ENCODE results near the gene BNIP3.

BNIP3 gene

GRCh38 chr10:131933696-131934086, 48.0 kb downstream of the BNIP3 start:
- H3K4me3 ChIP-seq (ENCODE audit: low read depth, low read length): no peak overlapping the region
- in situ Hi-C loops (cut with HindIII; ENCODE audit: low sequenced_read_pairs): no loop called here
- DNase-seq (ENCODE audit: low read depth): no peak
- TF ChIP-seq CTCF (IDR thresholded peaks at IDR 0.05; ENCODE audit: low read depth, low read length, missing control alignments): no peak

GRCh38 chr10:131933016-131933695, 48.6 kb downstream of the BNIP3 start:
- no peak for DNase-seq (ENCODE audit: low read depth)
- no peak for TF ChIP-seq CTCF (IDR thresholded peaks at IDR 0.05; ENCODE audit: low read depth, low read length, missing control alignments)
- H3K4me3 ChIP-seq (ENCODE audit: low read depth, low read length): no peak overlapping the region
- in situ Hi-C loops (cut with HindIII; ENCODE audit: low sequenced_read_pairs): no loop called here

DNA sequence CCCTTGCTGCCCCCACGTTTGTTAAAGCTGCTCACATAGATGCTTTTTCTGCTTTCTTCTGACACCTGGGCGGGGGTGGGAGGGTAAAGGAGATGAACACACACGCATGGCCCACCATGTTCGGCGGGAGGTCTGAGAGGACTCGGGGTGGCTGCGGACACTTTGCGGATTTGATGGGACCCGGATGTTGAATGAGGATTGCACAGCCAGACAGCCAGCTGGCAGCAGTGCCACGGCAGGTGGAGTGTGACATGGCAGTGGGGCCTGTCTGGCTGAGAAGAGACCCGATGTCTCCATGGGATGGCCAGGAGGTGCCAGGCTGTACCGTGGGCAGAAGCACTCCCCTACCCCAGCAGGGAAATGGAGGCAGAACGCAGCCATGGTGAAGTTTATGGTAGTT, 49.7 kb downstream of the BNIP3 start:
- in situ Hi-C loops (cut with HindIII; ENCODE audit: low sequenced_read_pairs): no loop called here
- no peak for TF ChIP-seq CTCF (IDR thresholded peaks at IDR 0.05; ENCODE audit: low read depth, low read length, missing control alignments)
- DNase-seq (ENCODE audit: low read depth): no peak
- H3K4me3 ChIP-seq (ENCODE audit: low read depth, low read length): no peak overlapping the region

- no peak for DNase-seq (ENCODE audit: low read depth)
- in situ Hi-C loops (cut with HindIII; ENCODE audit: low sequenced_read_pairs): no loop called here
- no peak overlapping the region for H3K4me3 ChIP-seq (ENCODE audit: low read depth, low read length)
- no peak for TF ChIP-seq CTCF (IDR thresholded peaks at IDR 0.05; ENCODE audit: low read depth, low read length, missing control alignments)
These were observed 51.0 kb downstream of the BNIP3 start for GRCh38 chr10:131930586-131931330.

DNA sequence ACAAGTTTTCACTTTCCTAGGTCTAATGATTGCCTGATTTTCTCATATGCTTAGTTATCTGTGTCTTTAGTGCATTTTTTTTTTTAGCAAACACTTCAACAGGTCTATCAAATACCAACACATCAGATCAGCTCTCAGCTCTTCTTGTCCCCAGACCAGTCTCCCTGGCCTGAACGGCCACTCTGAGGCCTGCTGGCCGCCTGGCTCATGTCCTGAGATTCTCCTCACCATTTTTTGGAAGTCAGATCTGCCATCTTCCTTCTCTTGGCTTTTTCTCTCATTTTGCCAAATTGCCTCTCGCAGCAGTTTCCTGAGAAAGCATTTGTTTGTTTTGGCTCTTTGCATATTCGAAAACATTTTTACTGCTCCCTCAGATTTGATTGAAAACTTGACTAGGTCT, 51.6 kb downstream of the BNIP3 start:
- in situ Hi-C loops (cut with HindIII; ENCODE audit: low sequenced_read_pairs): no loop called here

More for the DNA sequence above, 51.6 kb downstream of the BNIP3 start:
- DNase-seq (ENCODE audit: low read depth): no peak
- TF ChIP-seq CTCF (IDR thresholded peaks at IDR 0.05; ENCODE audit: low read depth, low read length, missing control alignments): no peak
- no peak overlapping the region for H3K4me3 ChIP-seq (ENCODE audit: low read depth, low read length)

Data from astrocyte of the cerebellum (primary cell).